NB4 (cell line): ENCODE results near the gene RHO.

Experiments
- MAX ChIP-seq: IDR thresholded peaks from 2 replicates; pipeline ENCODE4 v1.6.1; 2011; ENCODE audit warnings: low read depth, low read length
- POLR2A ChIP-seq: IDR thresholded peaks from 2 replicates; pipeline ENCODE4 v1.6.1; 2011; ENCODE audit warnings: mild to moderate bottlenecking; ENCODE audit not compliant: insufficient read length; ENCODE audit errors: extremely low read depth
- TF ChIP-seq, protein P1 (sequence below): IDR thresholded peaks from one replicate; pipeline ENCODE4 v1.5.1; 2012; ENCODE audit warnings: low read depth, low read length

DNA sequence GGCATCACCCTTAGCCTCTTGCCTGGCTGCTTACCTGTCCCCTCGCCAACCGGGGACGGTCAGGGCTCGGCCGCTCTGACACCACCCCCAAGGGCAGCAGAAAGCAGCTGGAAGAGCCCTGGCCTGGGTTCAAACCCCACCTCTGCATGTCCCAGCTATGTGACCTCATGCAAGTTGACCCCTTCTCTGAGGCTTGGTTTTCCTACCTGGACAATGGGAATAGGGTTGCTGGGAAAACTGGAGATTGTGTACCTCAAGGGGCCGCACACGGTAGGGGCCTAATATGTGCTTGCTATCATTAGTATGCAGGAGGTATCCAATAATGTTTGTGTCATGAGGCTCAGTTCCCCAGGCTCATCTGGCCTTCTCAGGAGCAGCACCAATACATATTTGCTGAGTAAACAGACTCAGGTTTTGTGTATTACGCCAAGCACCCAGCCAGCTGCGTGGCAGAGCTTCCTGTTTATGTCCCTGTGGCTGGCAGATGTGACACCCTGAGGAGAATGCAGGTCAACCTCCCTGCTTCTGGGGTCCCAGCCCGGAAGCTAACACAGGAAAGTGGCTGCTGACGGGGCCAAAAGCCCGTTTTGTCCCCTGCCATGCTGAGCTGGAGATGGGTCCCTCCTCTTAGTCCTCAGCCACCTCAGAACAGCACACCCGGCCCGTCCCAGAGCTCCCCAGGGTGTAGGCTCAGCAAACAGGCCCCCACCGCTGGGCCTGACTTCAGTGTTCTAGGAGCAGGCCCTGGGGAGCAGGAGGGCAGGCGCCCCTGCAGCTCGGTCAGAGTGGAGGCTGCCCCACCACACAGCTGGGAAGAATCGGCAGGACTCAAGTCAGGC, 48.3 kb downstream of the RHO start:
- TF ChIP-seq, protein P1, sequence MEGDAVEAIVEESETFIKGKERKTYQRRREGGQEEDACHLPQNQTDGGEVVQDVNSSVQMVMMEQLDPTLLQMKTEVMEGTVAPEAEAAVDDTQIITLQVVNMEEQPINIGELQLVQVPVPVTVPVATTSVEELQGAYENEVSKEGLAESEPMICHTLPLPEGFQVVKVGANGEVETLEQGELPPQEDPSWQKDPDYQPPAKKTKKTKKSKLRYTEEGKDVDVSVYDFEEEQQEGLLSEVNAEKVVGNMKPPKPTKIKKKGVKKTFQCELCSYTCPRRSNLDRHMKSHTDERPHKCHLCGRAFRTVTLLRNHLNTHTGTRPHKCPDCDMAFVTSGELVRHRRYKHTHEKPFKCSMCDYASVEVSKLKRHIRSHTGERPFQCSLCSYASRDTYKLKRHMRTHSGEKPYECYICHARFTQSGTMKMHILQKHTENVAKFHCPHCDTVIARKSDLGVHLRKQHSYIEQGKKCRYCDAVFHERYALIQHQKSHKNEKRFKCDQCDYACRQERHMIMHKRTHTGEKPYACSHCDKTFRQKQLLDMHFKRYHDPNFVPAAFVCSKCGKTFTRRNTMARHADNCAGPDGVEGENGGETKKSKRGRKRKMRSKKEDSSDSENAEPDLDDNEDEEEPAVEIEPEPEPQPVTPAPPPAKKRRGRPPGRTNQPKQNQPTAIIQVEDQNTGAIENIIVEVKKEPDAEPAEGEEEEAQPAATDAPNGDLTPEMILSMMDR, result no peak
- no peak for TF ChIP-seq POLR2A
- peak; percentile 28 for TF ChIP-seq MAX
